HL-60/S4 (cell line): ENCODE data around the gene PLIN5.
"Not testable (repeated sequence)": the region's sequence is repeated elsewhere in the genome, so short reads cannot be mapped to it uniquely, and the experiment has no call there.

Experiments
- in situ Hi-C: fragments of 300-500 bp; cut with MboI; formaldehyde crosslinking; loops from 2 replicates; pipeline ENCODE4 v1.14.3; 2022; ENCODE audit warnings: low sequenced_read_pairs

PLIN5 gene

GRCh38 chr19:4570402-4570801, 35.4 kb upstream of the PLIN5 start:
- in situ Hi-C loops: no loop called here

DNA sequence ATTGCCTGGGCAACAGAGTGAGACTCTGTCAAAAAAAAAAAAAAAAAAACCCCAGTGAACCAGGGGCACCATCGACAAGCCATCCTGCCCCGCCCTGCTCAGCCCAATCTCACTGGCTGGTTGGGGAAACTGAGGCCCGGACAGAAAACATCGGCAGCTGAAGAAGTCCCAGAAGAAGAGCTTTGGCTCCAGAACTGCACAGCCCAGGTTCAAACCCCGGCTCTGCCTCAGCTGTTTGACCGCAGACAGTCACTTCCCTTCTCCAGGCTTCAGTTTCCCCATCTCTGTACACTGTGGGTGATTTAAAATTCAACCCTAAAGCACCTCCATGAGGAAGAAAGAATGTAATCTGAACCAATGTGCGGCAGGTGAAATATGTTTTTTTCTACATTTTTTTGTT, 33.9 kb upstream of the PLIN5 start:
- in situ Hi-C loops: no loop called here

GRCh38 chr19:4567584-4568071, 32.6 kb upstream of the PLIN5 start:
- in situ Hi-C loops: no loop called here

GRCh38 chr19:4566402-4567051, 31.5 kb upstream of the PLIN5 start:
- in situ Hi-C loops: no loop called here

DNA sequence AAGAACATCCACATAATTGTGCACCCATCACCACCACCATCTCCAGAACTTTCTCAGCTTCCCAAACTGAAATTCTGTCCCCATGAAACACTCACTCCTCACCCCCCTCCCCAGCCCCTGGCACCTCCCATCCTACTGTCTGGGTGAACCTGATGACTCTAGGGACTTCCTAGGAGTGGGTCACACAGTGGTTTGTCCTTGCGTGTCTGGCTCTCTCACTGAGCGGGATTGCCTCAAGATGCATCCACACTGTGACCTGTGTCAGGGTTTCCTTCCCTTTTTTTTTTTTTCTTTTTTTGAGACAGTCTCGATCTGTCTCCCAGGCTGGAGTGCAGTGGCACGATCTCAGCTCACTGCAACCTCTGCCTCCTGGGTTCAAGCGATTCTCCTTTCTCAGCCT, 28.5 kb upstream of the PLIN5 start:
- in situ Hi-C loops: not testable (repeated sequence)

- in situ Hi-C loops: not testable (repeated sequence)
Measured at GRCh38 chr19:4562085-4562484, 27.1 kb upstream of the PLIN5 start.

GRCh38 chr19:4559569-4559968, 24.5 kb upstream of the PLIN5 start, which contains the start of gene SEMA6B:
Gene SEMA6B (minus strand): TSS chr19:4559684. CDS start chr19:4558457, 1,227 bp downstream.
- in situ Hi-C loops: no loop called here

DNA sequence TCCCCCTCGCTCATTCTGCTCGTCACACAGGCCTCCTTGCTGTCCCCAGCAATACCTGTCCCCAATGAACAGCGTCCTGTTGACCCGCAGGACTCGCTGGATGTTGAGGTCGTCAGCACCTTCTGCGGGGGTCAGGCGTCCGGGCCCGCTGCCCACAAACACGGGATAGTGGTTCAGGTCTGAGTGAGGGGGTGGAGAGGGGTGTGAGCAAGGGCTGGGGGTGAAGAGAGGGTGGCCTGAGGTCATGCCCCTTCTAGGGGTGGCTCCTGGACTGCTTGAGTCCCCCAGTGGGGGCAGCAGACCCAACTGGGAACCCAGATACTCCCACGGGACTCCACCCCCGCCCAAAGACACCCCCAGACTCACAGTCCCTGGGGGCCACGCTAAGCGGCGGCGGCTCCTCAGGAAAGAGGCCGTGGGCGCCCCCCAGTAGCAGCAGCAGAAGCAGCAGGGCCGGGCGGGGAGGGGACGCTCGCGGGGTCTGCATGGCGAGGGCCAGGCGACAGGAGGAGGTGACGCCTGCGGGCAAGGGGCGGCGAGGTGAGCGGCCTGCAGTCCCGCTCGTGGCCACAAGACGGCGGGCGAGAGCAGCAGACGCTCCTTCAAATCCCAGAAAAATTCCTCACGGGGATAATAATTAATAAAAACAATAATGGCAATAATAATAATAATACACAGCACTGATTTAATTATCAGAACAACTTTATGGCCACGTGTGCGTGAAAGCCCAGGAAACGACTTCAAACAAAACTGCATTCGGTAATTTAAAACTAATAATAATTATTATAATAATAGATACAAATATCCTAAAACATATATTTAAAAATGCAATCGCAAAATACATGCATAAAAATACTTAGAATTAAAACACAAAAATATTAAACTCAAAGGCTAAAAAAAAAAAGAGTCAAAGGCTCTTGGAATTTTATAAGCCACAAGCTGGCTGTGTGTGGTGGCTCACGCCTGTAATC, 23.2 kb upstream of the PLIN5 start:
- in situ Hi-C loops: no loop called here

- in situ Hi-C loops: no loop called here
Measured at GRCh38 chr19:4557144-4557970, 22.3 kb upstream of the PLIN5 start.

- in situ Hi-C loops: no loop called here
Measured at GRCh38 chr19:4556597-4557127, 21.6 kb upstream of the PLIN5 start.

- in situ Hi-C loops: no loop called here
Measured at GRCh38 chr19:4555657-4556561, 20.9 kb upstream of the PLIN5 start.

DNA sequence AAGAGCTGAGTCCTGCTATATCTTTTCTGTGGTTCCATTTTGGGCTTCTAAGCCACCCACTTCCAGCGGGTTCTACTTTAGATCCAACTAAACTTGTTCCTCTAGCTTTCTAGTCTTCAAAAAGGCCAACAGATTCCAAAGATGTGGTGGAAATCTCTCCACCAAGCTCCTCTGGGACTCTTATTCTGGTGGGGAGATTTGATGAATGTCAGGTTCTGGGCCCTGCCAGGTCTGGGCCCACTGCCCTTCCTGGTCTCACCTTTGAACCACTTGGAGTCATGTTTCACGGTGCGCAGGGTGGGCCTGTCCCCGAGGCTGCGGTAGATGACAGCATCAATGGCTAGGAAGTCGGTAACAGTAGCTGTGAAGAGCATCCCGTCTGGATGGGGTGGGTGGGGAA, 19.7 kb upstream of the PLIN5 start:
- in situ Hi-C loops: no loop called here

- in situ Hi-C loops: no loop called here
Measured at GRCh38 chr19:4553775-4554174, 18.8 kb upstream of the PLIN5 start.

- in situ Hi-C loops: no loop called here
Measured at GRCh38 chr19:4553092-4553695, 18.2 kb upstream of the PLIN5 start.

GRCh38 chr19:4552525-4552819, 17.4 kb upstream of the PLIN5 start:
- in situ Hi-C loops: no loop called here

GRCh38 chr19:4550479-4551050, 15.5 kb upstream of the PLIN5 start:
- in situ Hi-C loops: no loop called here

DNA sequence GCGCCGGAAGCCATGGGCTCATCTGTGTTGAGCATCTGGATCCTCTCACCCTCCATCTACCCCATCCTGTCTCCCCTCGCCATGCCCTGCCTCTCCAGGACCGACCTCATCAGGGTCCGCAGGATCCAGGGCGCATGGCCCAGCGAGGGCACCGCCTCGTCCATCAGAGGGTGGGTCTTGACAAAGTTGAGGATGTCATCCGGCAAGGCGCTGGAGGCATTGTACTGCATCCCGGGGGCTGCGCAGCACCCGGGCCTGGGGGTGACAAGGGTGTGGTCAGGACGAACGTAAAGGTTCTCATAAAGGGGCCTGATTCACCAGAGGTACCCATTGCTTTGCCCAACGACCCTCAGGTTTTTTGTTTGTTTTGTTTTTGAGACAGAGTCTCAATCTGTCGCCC, 15.0 kb upstream of the PLIN5 start:
- in situ Hi-C loops: no loop called here

- in situ Hi-C loops: no loop called here
Measured at GRCh38 chr19:4548238-4548584, 13.2 kb upstream of the PLIN5 start.
